Peyer's patch (tissue), 4 donors: Measurements from ENCODE around the gene RNU1-1.
"Not testable (repeated sequence)": the region's sequence is repeated elsewhere in the genome, so short reads cannot be mapped to it uniquely, and the experiment has no call there.

Experiments
- CTCF ChIP-seq, 6 experiments: fragments of 450-650 bp in 4 of 6; fragments of 200-600 bp in 2 of 6; sonication (generic) in 1 of 6; IDR thresholded peaks; one replicate each; pipeline ENCODE4 v1.5.1; 2017 to 2019; ENCODE audit warnings: antibody characterized with exemption in 6 of 6, mild to moderate bottlenecking in 3 of 6, moderate library complexity in 1 of 6
- POLR2A ChIP-seq, 2 donors: fragments of 450-650 bp; IDR thresholded peaks; one replicate each; pipeline ENCODE4 v1.5.1; 2017; ENCODE audit warnings: antibody characterized with exemption in 2 of 2, mild to moderate bottlenecking in 2 of 2, moderate library complexity in 2 of 2

DNA sequence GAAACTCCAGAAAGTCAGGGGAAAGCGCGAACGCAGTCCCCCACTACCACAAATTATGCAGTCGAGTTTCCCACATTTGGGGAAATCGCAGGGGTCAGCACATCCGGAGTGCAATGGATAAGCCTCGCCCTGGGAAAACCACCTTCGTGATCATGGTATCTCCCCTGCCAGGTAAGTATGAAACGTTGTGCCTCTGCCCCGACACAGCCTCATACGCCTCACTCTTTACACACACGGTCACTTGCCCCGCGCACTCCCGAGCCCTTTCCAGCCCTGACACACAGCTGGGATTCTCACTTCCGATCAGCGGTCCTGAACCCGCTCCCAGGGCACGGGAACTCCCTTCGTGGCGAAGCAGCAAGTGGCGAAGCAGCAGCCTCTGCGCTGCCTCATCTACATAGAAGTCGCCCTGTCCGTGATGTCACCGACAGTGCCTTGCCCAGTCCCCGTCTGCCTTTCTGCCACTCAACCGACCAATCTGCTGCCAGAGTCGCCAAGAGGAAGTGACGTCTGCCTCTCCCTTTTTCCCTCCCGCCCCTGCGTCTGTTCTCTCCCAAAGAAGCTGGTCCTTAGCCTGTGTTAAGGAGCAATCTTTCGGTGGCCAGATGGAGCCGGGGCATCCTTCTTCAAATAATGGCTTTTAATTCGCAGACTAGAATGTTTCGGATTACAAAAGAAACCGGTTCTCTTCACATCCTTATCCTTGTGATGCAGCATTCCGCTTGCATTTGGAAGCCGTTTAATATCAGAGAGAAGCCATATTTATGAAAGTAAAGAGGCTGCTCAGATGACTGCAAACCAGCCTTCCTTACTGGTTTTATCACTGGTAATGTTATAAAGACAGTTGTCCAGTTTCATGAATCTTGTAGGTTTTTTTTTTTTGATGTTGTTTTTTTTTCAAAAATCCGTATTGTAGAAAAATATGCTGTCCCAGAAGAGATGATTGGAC is at the start of gene RNU1-1:
- not testable (repeated sequence) for TF ChIP-seq CTCF (IDR thresholded peaks at IDR 0.05)
- peak in 1 of 2 donors; percentile 28 for TF ChIP-seq POLR2A (IDR thresholded peaks at IDR 0.05)
